IPS-18a (cell line): ENCODE data around the gene B4GALT2.
A peak's percentile ranks its signal among the peaks of the same experiment; 100 is the strongest.

ENCODE experiments used
- H3K27ac ChIP-seq: one replicate; pipeline ENCODE4 v1.5.1; 2013; ENCODE audit warnings: low read length
- H3K27me3 ChIP-seq: one replicate; pipeline ENCODE4 v1.6.1; 2013; ENCODE audit warnings: mild to moderate bottlenecking, low read length; ENCODE audit not compliant: control insufficient read depth, insufficient read depth
- H3K36me3 ChIP-seq: one replicate; pipeline ENCODE4 v1.6.1; 2013; ENCODE audit warnings: low read depth, low read length; ENCODE audit not compliant: control insufficient read depth
- H3K4me1 ChIP-seq: one replicate; pipeline ENCODE4 v1.6.1; 2013; ENCODE audit warnings: low read depth, low read length; ENCODE audit not compliant: control insufficient read depth
- H3K4me3 ChIP-seq: one replicate; pipeline ENCODE4 v1.5.1; 2013; ENCODE audit warnings: low read length
- H3K9ac ChIP-seq: one replicate; pipeline ENCODE4 v1.6.1; 2013; ENCODE audit warnings: mild to moderate bottlenecking, low read length, moderate library complexity
- H3K9me3 ChIP-seq: one replicate; pipeline ENCODE4 v1.6.1; 2013; ENCODE audit warnings: low read depth, low read length; ENCODE audit not compliant: control insufficient read depth

B4GALT2 gene

GRCh38 chr1:43963006-43963405, 16.0 kb upstream of the B4GALT2 start:
- Histone ChIP-seq H3K9ac (no peak overlapping the region), H3K9me3 (no peaks in the 10 kb centered on the region), H3K36me3 (peaks cover under 1% of the 10 kb centered on the region), H3K4me3 (no peak overlapping the region), H3K27ac (no peak overlapping the region), H3K27me3 (no peaks in the 10 kb centered on the region), H3K4me1 (no peaks in the 10 kb centered on the region)

GRCh38 chr1:43963890-43964289, 15.1 kb upstream of the B4GALT2 start:
- no peaks in the 10 kb centered on the region for H3K9me3 ChIP-seq
- no peaks in the 10 kb centered on the region for H3K36me3 ChIP-seq
- no peaks in the 10 kb centered on the region for H3K27me3 ChIP-seq
- H3K27ac ChIP-seq: no peak overlapping the region
- no peak overlapping the region for H3K9ac ChIP-seq
- H3K4me3 ChIP-seq: no peak overlapping the region
- no peaks in the 10 kb centered on the region for H3K4me1 ChIP-seq

GRCh38 chr1:43965316-43965715, 13.7 kb upstream of the B4GALT2 start:
- no peak overlapping the region for H3K9ac ChIP-seq
- peaks cover 3% of the 10 kb centered on the region for H3K4me1 ChIP-seq
- no peak overlapping the region for H3K4me3 ChIP-seq
- H3K27me3 ChIP-seq: no peaks in the 10 kb centered on the region
- no peaks in the 10 kb centered on the region for H3K9me3 ChIP-seq
- no peak overlapping the region for H3K27ac ChIP-seq
- H3K36me3 ChIP-seq: no peaks in the 10 kb centered on the region

GRCh38 chr1:43968348-43968948, 10.6 kb upstream of the B4GALT2 start:
- Histone ChIP-seq H3K36me3 (peaks cover 19% of the 10 kb centered on the region), H3K4me1 (peaks cover 3% of the 10 kb centered on the region), H3K27me3 (no peaks in the 10 kb centered on the region), H3K9ac (no peak overlapping the region), H3K27ac (no peak overlapping the region), H3K9me3 (no peaks in the 10 kb centered on the region), H3K4me3 (no peak overlapping the region)

- peaks cover 19% of the 10 kb centered on the region for H3K36me3 ChIP-seq
- no peaks in the 10 kb centered on the region for H3K9me3 ChIP-seq
- H3K4me1 ChIP-seq: peaks cover 11% of the 10 kb centered on the region
- H3K4me3 ChIP-seq: peak overlapping the region; percentile 91
- H3K27ac ChIP-seq: no peak overlapping the region
- no peaks in the 10 kb centered on the region for H3K27me3 ChIP-seq
- H3K9ac ChIP-seq: no peak overlapping the region
Observed at GRCh38 chr1:43969416-43969745, 9.6 kb upstream of the B4GALT2 start.

- H3K4me3 ChIP-seq: peak within 1 kb of the TSS; percentile 91
- H3K9ac ChIP-seq: peak within 1 kb of the TSS; percentile 81
- H3K27ac ChIP-seq: no peak within 1 kb of the TSS
- H3K36me3 ChIP-seq: peaks cover 19% of the 10 kb centered on the region
- H3K4me1 ChIP-seq: peaks cover 11% of the 10 kb centered on the region
- H3K9me3 ChIP-seq: no peaks in the 10 kb centered on the region
- H3K27me3 ChIP-seq: no peaks in the 10 kb centered on the region
Observed at GRCh38 chr1:43969746-43970466, 9.1 kb upstream of the B4GALT2 start, which contains the start of gene DPH2. DPH2 (plus strand) TSS chr1:43970010; CDS start chr1:43970176, 166 bp downstream.

- H3K36me3 ChIP-seq: peaks cover 19% of the 10 kb centered on the region
- H3K4me3 ChIP-seq: peak overlapping the region; percentile 91
- no peaks in the 10 kb centered on the region for H3K9me3 ChIP-seq
- H3K9ac ChIP-seq: peak overlapping the region; percentile 81
- peaks cover 11% of the 10 kb centered on the region for H3K4me1 ChIP-seq
- H3K27me3 ChIP-seq: no peaks in the 10 kb centered on the region
- H3K27ac ChIP-seq: no peak overlapping the region
Observed at GRCh38 chr1:43970502-43970901, 8.5 kb upstream of the B4GALT2 start.

- peak overlapping the region; percentile 81 for H3K9ac ChIP-seq
Observed at GRCh38 chr1:43970911-43971310, 8.1 kb upstream of the B4GALT2 start.

GRCh38 chr1:43971336-43971980, 7.6 kb upstream of the B4GALT2 start:
- Histone ChIP-seq H3K9me3 (no peaks in the 10 kb centered on the region), H3K9ac (no peak overlapping the region), H3K4me3 (no peak overlapping the region), H3K36me3 (peaks cover 22% of the 10 kb centered on the region), H3K27me3 (no peaks in the 10 kb centered on the region), H3K27ac (no peak overlapping the region), H3K4me1 (peaks cover 16% of the 10 kb centered on the region)

More at GRCh38 chr1:43970911-43971310, 8.1 kb upstream of the B4GALT2 start:
- no peaks in the 10 kb centered on the region for H3K27me3 ChIP-seq
- peaks cover 15% of the 10 kb centered on the region for H3K4me1 ChIP-seq
- peaks cover 19% of the 10 kb centered on the region for H3K36me3 ChIP-seq
- peak overlapping the region; percentile 91 for H3K4me3 ChIP-seq
- H3K27ac ChIP-seq: no peak overlapping the region
- H3K9me3 ChIP-seq: no peaks in the 10 kb centered on the region

GRCh38 chr1:43973981-43974442, 5.0 kb upstream of the B4GALT2 start:
- H3K9ac ChIP-seq: peak overlapping the region; percentile 53
- no peak overlapping the region for H3K27ac ChIP-seq
- H3K4me3 ChIP-seq: peak overlapping the region; percentile 86
- no peaks in the 10 kb centered on the region for H3K9me3 ChIP-seq
- peaks cover 33% of the 10 kb centered on the region for H3K36me3 ChIP-seq
- H3K27me3 ChIP-seq: no peaks in the 10 kb centered on the region
- peaks cover 16% of the 10 kb centered on the region for H3K4me1 ChIP-seq

- Histone ChIP-seq H3K27me3 (no peaks in the 10 kb centered on the region), H3K4me1 (peaks cover 12% of the 10 kb centered on the region), H3K9ac (peak within 1 kb of the TSS; percentile 77), H3K9me3 (no peaks in the 10 kb centered on the region), H3K4me3 (peak within 1 kb of the TSS; percentile 86), H3K27ac (no peak within 1 kb of the TSS), H3K36me3 (peaks cover 33% of the 10 kb centered on the region)
Observed at GRCh38 chr1:43974443-43975248, 4.4 kb upstream of the B4GALT2 start, which contains the start of gene ATP6V0B. ATP6V0B (plus strand) TSS chr1:43974960; CDS start chr1:43975041, 81 bp downstream.
